Activated CD4-positive, alpha-beta memory T cell treated with anti-CD3 and anti-CD28 coated beads for 36 hours (primary cell): ENCODE data around the gene CZIB. TPM values are rescaled to one million over a fixed set of nuclear protein-coding genes. Genes with fewer than 3 reads are reported as not detected.
A peak's percentile ranks its signal among the peaks of the same experiment; 100 is the strongest.

ENCODE experiments used
- CTCF ChIA-PET: fragments of 350-600 bp; sonication (Branson Sonifier 250); formaldehyde crosslinking; loops from one replicate; lab custom pipeline; 2021; ENCODE audit warnings: antibody characterized with exemption, inconsistent platforms; lab: Charles Lee
- POLR2A ChIA-PET: fragments of 350-600 bp; sonication (Branson Sonifier 250); formaldehyde crosslinking; loops from one replicate; lab custom pipeline; 2021; ENCODE audit warnings: antibody characterized with exemption; lab: Charles Lee
- DNase-seq: peaks from one replicate; pipeline ENCODE4 v3.0.0-alpha.2; 2020
- H3K27ac Mint-ChIP-seq: one replicate; pipeline ENCODE4 v1.8.0; 2021; ENCODE audit warnings: mixed read lengths
- H3K27me3 Mint-ChIP-seq: one replicate; pipeline ENCODE4 v1.8.0; 2021; ENCODE audit warnings: mixed read lengths
- H3K36me3 Mint-ChIP-seq: one replicate; pipeline ENCODE4 v1.8.0; 2021; ENCODE audit warnings: mixed read lengths
- H3K4me1 Mint-ChIP-seq: one replicate; pipeline ENCODE4 v1.8.0; 2021; ENCODE audit warnings: low read depth, mixed read lengths
- H3K4me3 Mint-ChIP-seq: one replicate; pipeline ENCODE4 v1.8.0; 2021; ENCODE audit warnings: mild to moderate bottlenecking, mixed read lengths
- H3K9me3 Mint-ChIP-seq: one replicate; pipeline ENCODE4 v1.8.0; 2021; ENCODE audit warnings: mixed read lengths
- intact Hi-C: fragments of 100-400 bp; cut with micrococcal nuclease; formaldehyde crosslinking; loops from one replicate; pipeline ENCODE4 v1.15.1; 2023
- total RNA-seq, 2 experiments: library from RNA; stranded (reverse); gene quantifications; one replicate each; pipeline ENCODE4 v1.2.3, GENCODE V29; 2021

Gene CZIB
- total RNA-seq, 2 experiments from 2014 or later = 34.0 to 37.4 TPM

DNA sequence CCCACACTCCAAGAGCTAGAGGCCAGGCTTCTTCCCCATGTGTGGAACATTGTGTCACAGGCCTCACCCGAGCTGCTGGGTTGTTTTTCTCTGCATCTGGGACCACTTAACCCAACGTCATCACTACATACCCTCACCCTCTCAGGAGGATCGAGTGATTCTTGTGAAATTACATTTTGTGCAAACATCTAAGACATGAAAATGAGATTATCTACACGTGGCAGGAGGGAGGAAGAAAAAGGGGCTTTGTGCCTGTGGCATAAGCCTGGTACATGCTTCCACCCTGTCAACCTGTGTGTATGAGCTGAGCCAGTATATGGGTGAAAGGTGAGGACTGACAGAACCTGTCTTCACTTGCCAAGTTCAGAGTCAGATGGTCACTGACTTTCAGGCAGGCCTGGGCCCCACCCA lies 22.2 kb downstream of the CZIB start:
- intact Hi-C loops = loop anchor here (5.0 to 10.0 kb wide), 3 partner anchors 129 to 833 kb away; partner anchors contain the start of genes CC2D1B and LRP8

DNA sequence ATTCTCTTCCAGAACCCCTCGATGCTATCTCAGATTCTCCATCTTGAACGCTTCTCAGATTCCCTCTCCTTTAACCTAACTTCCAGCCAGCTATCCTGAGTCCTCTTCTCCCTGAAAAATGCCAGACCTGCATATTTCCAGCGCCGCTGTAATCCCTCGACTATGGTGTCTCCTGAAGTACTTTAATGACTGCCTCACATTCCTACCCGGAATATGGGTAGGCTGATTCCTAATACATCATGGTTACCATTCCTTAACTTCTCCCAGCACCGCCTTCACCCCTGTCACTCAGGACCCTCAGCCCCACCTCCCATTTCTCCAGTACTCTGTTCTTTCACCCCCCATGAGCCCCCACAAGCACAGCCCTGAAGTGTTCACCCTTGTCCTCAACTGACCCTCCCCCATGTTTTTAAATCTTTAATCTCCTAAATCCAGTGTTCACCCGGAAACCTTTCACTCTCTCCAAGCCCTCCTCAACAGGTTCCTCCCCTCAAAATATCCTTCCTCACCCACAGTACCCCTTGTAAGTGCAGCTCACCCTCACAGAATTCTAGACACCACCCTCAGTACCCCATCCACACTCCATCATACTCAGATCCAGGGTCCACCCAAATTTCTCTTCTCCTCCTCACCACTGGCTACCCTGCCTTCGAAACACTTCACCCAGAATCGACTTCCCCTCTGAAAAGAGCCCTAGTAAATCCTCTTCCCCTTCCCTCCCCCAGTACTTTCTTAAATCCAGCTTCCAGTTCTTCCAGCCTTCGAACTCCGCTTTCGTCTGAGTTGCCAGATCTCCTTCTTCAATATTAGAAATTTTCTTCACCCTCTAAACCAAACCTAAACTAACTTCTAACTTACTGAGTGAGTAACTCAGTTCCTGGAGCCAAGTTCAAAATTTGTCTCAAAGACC lies 22.9 kb downstream of the CZIB start:
- no peak for DNase-seq
- no peaks in the 10 kb centered on the region for H3K27me3 Mint-ChIP-seq
- H3K4me3 Mint-ChIP-seq = peak overlapping the region; percentile 97
- H3K9me3 Mint-ChIP-seq = no peaks in the 10 kb centered on the region
- intact Hi-C loops = loop anchor here (2.0 to 10.0 kb wide), 6 partner anchors 130 to 833 kb away; partner anchors contain the start of genes CC2D1B, LRP8, NDC1 and ZYG11B
- peaks cover 16% of the 10 kb centered on the region for H3K4me1 Mint-ChIP-seq
- H3K36me3 Mint-ChIP-seq = peaks cover 10% of the 10 kb centered on the region
- peak overlapping the region; percentile 98 for H3K27ac Mint-ChIP-seq
- CTCF ChIA-PET = interaction anchor here (1.0 kb wide), 1 partner anchor 11 kb away, joined by 3 read pairs; no protein-coding TSS in a partner anchor
- POLR2A ChIA-PET = interaction anchor here (0.6 to 1.3 kb wide), 3 partner anchors 18 to 129 kb away, joined by 3 read pairs; no protein-coding TSS in a partner anchor

More for the DNA sequence above, 22.2 kb downstream of the CZIB start:
- Mint-ChIP-seq H3K9me3 (no peaks in the 10 kb centered on the region), H3K27me3 (no peaks in the 10 kb centered on the region), H3K4me3 (peak overlapping the region; percentile 97), H3K27ac (peak overlapping the region; percentile 98), H3K4me1 (peaks cover 16% of the 10 kb centered on the region), H3K36me3 (peaks cover 16% of the 10 kb centered on the region)
- ChIA-PET CTCF (interaction anchor here (1.0 kb wide), 1 partner anchor 11 kb away, joined by 3 read pairs; no protein-coding TSS in a partner anchor), POLR2A (interaction anchor here (0.6 to 1.3 kb wide), 3 partner anchors 17 to 128 kb away, joined by 3 read pairs; no protein-coding TSS in a partner anchor)
- no peak for DNase-seq

DNA sequence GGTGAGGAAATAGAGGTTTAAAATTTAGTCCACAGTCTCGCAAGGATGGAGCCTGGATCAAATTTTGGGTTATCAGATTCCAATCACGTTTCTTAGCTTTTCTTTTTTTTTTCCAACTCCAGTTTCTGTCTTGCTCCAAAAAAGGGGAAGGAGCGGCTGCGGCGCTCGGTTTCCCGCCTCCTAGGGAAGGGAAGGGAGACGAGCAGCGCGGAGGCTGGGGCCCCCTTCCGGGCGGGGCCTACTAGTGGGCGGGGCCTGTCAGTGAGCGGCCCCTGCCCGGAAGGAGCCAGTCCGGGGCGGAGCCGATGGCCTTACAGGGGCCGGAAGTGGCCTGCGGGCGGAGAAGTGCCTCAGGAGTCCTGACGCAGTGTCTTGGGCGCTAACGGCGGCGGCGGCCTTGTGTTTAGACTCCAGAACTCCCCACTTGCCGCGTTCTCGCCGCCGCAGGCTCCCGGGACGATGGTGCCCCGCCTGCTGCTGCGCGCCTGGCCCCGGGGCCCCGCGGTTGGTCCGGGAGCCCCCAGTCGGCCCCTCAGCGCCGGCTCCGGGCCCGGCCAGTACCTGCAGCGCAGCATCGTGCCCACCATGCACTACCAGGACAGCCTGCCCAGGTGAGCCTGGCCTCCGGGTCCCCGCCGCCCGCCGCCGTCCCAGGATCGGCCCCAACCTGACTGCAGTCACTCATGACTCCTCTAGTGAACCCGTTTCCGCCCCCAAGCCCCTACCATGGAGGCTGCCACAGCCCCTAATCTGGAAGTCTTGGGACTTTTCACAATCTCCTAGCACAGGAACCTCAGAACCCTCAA lies 23.7 kb downstream of the CZIB start, which contains the start of gene CPT2:
Gene CPT2, plus strand, starts transcription at position 340 of the 806 bp plus-strand sequence. Its CDS starts 120 bp downstream, at position 460.
- intact Hi-C loops = loop anchor here (1.0 to 10.0 kb wide), 8 partner anchors 24 to 832 kb away; partner anchors contain the start of genes CC2D1B, CZIB, LRP8 and MAGOH
- Mint-ChIP-seq H3K36me3 (peaks cover 8% of the 10 kb centered on the region), H3K9me3 (no peaks in the 10 kb centered on the region), H3K4me1 (peaks cover 16% of the 10 kb centered on the region), H3K27me3 (no peaks in the 10 kb centered on the region), H3K27ac (peak within 1 kb of the TSS; percentile 98), H3K4me3 (peak within 1 kb of the TSS; percentile 97)
- POLR2A ChIA-PET = interaction anchor here (0.6 to 1.3 kb wide), 4 partner anchors 19 to 130 kb away, joined by 3 to 5 read pairs (median 3); no protein-coding TSS in a partner anchor
- peak; percentile 95 for DNase-seq
- CTCF ChIA-PET = interaction anchor here (2.8 to 4.3 kb wide), 2 partner anchors 10 to 14 kb away, joined by 16 to 40 read pairs; no protein-coding TSS in a partner anchor

- Mint-ChIP-seq H3K4me1 (peaks cover 16% of the 10 kb centered on the region), H3K27ac (peak overlapping the region; percentile 98), H3K9me3 (no peaks in the 10 kb centered on the region), H3K36me3 (peaks cover 6% of the 10 kb centered on the region), H3K4me3 (peak overlapping the region; percentile 97), H3K27me3 (no peaks in the 10 kb centered on the region)
- CTCF ChIA-PET = interaction anchor here (2.8 to 4.3 kb wide), 2 partner anchors 10 to 13 kb away, joined by 16 to 40 read pairs; no protein-coding TSS in a partner anchor
- POLR2A ChIA-PET = interaction anchor here (0.6 to 1.0 kb wide), 2 partner anchors 23 to 117 kb away, joined by 3 to 5 read pairs; no protein-coding TSS in a partner anchor
- DNase-seq = peak; percentile 19
- intact Hi-C loops = loop anchor here (1.0 to 10.0 kb wide), 8 partner anchors 24 to 831 kb away; partner anchors contain the start of genes CC2D1B, CZIB, LRP8 and MAGOH
Measured at GRCh38 chr1:53196017-53196484, 24.4 kb downstream of the CZIB start.

DNA sequence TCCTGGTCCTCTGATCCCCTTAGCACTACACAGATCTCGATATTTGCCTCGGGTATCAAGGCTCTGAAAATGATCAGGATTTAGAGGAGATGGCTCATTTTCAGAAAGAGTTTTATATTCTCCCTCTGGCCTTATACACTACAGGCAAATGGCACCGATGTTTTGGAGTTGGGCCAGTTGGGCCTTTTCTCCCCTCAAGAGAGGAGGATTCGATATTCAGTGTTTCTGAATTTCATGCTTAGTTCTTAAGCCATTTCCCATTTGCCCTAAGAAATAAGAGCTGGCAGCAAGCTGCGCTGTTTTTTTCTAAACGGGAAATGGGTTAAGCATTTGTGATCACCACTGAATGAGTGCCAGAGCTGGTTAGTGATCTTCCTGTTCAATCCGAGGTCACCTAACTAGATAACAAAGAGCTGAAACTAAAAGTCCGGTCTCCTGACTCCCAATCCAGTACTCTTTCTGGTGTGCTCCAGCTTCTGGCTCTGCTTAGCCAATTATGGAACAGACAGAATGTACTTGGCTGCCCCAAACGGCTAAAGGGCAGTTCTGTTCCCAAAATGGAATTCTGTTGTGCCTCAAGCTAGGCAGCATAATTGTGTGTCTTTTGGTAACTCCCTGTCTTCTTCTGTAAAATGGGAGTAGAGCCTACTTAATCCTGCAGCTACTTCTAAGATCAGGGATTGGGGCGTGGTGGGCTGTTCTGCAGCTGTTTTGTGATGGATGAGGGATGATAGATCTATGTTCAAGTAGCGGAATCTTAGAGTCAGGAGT lies 25.0 kb downstream of the CZIB start:
- H3K4me1 Mint-ChIP-seq = peaks cover 16% of the 10 kb centered on the region
- H3K27me3 Mint-ChIP-seq = no peaks in the 10 kb centered on the region
- no peak for DNase-seq
- H3K4me3 Mint-ChIP-seq = no peak overlapping the region
- H3K27ac Mint-ChIP-seq = no peak overlapping the region
- peaks cover 5% of the 10 kb centered on the region for H3K36me3 Mint-ChIP-seq
- POLR2A ChIA-PET = interaction anchor here (1.0 kb wide), 1 partner anchor 24 kb away, joined by 5 read pairs; no protein-coding TSS in a partner anchor
- no peaks in the 10 kb centered on the region for H3K9me3 Mint-ChIP-seq
- CTCF ChIA-PET = interaction anchor here (2.8 to 4.3 kb wide), 2 partner anchors 9 to 13 kb away, joined by 16 to 40 read pairs; no protein-coding TSS in a partner anchor
- intact Hi-C loops = loop anchor here (1.0 to 10.0 kb wide), 8 partner anchors 25 to 831 kb away; partner anchors contain the start of genes CC2D1B, CZIB, LRP8 and MAGOH

- DNase-seq = no peak
- H3K4me1 Mint-ChIP-seq = no peaks in the 10 kb centered on the region
- no peak overlapping the region for H3K4me3 Mint-ChIP-seq
- H3K9me3 Mint-ChIP-seq = no peaks in the 10 kb centered on the region
- CTCF ChIA-PET = interaction anchor here (0.6 kb wide), 1 partner anchor 9 kb away, joined by 3 read pairs; no protein-coding TSS in a partner anchor
- intact Hi-C loops = loop anchor here (10.0 kb wide), 1 partner anchor 825 kb away; the partner anchor contains the start of gene CC2D1B
- no peak overlapping the region for H3K27ac Mint-ChIP-seq
- no peaks in the 10 kb centered on the region for H3K27me3 Mint-ChIP-seq
- H3K36me3 Mint-ChIP-seq = no peaks in the 10 kb centered on the region
- POLR2A ChIA-PET = no interaction called here
Measured at GRCh38 chr1:53190210-53190611, 30.2 kb downstream of the CZIB start.

DNA sequence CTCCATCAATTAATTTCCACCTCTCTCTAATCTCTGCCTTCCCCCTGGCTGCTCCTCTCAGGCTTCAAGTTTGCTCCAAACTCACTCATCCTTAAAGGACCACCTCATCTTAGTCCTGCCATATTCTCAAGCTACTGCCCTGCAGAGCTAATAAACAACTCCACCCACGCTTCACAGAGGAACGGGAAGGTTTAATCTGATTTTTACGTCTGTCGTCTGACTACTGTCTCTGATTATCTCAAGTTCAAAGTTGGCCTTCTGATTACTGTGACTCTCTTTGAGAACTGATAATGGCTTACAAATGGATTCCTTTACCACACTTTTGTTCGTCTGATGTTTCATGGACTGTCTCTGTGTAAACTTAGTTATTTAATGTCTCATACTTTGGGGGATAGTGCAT lies 31.4 kb downstream of the CZIB start:
- intact Hi-C loops = loop anchor here (10.0 kb wide), 1 partner anchor 174 kb away; no protein-coding TSS in a partner anchor
- Mint-ChIP-seq H3K36me3 (no peaks in the 10 kb centered on the region), H3K27me3 (no peaks in the 10 kb centered on the region), H3K27ac (no peak overlapping the region), H3K4me1 (no peaks in the 10 kb centered on the region), H3K4me3 (no peak overlapping the region), H3K9me3 (no peaks in the 10 kb centered on the region)
- POLR2A ChIA-PET = no interaction called here
- CTCF ChIA-PET = interaction anchor here (0.6 kb wide), 1 partner anchor 435 kb away, joined by 3 read pairs; no protein-coding TSS in a partner anchor
- no peak for DNase-seq

- no peaks in the 10 kb centered on the region for H3K27me3 Mint-ChIP-seq
- intact Hi-C loops = loop anchor here (10.0 kb wide), 1 partner anchor 173 kb away; no protein-coding TSS in a partner anchor
- no peak overlapping the region for H3K4me3 Mint-ChIP-seq
- ChIA-PET CTCF (no interaction called here), POLR2A (no interaction called here)
- H3K4me1 Mint-ChIP-seq = no peaks in the 10 kb centered on the region
- H3K27ac Mint-ChIP-seq = no peak overlapping the region
- H3K9me3 Mint-ChIP-seq = no peaks in the 10 kb centered on the region
- DNase-seq = no peak
- no peaks in the 10 kb centered on the region for H3K36me3 Mint-ChIP-seq
Measured at GRCh38 chr1:53188099-53188498, 32.3 kb downstream of the CZIB start.

DNA sequence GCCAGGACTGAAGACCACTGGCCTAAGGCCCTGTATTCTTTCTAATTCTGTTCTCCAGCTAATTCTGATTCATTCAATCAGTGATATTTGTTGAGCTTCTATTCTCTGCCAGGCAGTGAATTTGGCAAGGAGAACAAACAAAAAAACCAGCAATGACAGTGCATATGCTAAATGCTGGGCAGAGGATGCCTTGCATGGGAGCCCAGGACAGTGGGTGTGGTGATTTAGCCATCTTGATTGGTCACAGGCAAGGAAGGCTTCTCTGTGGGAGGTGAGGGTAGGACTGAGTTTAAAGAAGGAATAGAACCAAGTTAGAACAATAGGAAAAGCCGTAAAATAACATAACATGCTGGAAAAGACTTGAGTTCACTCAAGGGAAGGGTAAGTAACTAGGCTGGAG lies 33.0 kb downstream of the CZIB start:
- no peaks in the 10 kb centered on the region for H3K36me3 Mint-ChIP-seq
- H3K27ac Mint-ChIP-seq = no peak overlapping the region
- ChIA-PET CTCF (interaction anchor here (0.6 to 1.8 kb wide), 5 partner anchors 8 to 337 kb away, joined by 3 to 16 read pairs (median 4); partner anchors contain the start of gene CPT2), POLR2A (no interaction called here)
- no peaks in the 10 kb centered on the region for H3K4me1 Mint-ChIP-seq
- DNase-seq = no peak
- H3K4me3 Mint-ChIP-seq = no peak overlapping the region
- no peaks in the 10 kb centered on the region for H3K27me3 Mint-ChIP-seq
- intact Hi-C loops = loop anchor here (10.0 kb wide), 1 partner anchor 173 kb away; no protein-coding TSS in a partner anchor
- H3K9me3 Mint-ChIP-seq = no peaks in the 10 kb centered on the region

- CTCF ChIA-PET = interaction anchor here (0.6 to 1.8 kb wide), 11 partner anchors 8 to 361 kb away, joined by 3 to 16 read pairs (median 3); partner anchors contain the start of genes CPT2 and ZYG11A
Measured at GRCh38 chr1:53186533-53186932, 33.9 kb downstream of the CZIB start.

More at GRCh38 chr1:53186533-53186932, 33.9 kb downstream of the CZIB start:
- DNase-seq = no peak
- intact Hi-C loops = loop anchor here (10.0 kb wide), 1 partner anchor 172 kb away; no protein-coding TSS in a partner anchor
- H3K27ac Mint-ChIP-seq = no peak overlapping the region
- POLR2A ChIA-PET = no interaction called here
- no peaks in the 10 kb centered on the region for H3K36me3 Mint-ChIP-seq
- H3K27me3 Mint-ChIP-seq = no peaks in the 10 kb centered on the region
- H3K9me3 Mint-ChIP-seq = no peaks in the 10 kb centered on the region
- no peak overlapping the region for H3K4me3 Mint-ChIP-seq
- H3K4me1 Mint-ChIP-seq = no peaks in the 10 kb centered on the region
